ENCODE data around the gene CLMP.

The CLMP gene

DNA sequence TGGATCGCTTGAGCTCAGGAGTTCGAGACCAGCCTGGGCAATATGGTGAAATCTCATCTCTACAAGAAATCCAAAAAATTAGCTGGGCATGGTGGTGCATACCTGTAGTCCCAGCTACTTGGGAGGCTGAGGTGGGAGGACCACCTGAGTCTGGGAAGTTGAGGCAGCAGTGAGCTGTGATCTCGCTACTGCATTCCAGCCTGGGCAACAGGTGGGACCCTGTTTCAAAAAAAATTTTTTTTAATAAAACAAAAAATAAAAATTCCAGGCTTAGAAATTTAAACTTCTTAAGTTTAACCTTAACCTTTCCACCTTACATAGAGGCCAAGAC lies 21.2 kb downstream of the CLMP start:
- TF ChIP-seq, protein P1, sequence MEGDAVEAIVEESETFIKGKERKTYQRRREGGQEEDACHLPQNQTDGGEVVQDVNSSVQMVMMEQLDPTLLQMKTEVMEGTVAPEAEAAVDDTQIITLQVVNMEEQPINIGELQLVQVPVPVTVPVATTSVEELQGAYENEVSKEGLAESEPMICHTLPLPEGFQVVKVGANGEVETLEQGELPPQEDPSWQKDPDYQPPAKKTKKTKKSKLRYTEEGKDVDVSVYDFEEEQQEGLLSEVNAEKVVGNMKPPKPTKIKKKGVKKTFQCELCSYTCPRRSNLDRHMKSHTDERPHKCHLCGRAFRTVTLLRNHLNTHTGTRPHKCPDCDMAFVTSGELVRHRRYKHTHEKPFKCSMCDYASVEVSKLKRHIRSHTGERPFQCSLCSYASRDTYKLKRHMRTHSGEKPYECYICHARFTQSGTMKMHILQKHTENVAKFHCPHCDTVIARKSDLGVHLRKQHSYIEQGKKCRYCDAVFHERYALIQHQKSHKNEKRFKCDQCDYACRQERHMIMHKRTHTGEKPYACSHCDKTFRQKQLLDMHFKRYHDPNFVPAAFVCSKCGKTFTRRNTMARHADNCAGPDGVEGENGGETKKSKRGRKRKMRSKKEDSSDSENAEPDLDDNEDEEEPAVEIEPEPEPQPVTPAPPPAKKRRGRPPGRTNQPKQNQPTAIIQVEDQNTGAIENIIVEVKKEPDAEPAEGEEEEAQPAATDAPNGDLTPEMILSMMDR (conservative IDR thresholded peaks at IDR 0.05) = no peak
- H3K27ac ChIP-seq = no peak overlapping the region

DNA sequence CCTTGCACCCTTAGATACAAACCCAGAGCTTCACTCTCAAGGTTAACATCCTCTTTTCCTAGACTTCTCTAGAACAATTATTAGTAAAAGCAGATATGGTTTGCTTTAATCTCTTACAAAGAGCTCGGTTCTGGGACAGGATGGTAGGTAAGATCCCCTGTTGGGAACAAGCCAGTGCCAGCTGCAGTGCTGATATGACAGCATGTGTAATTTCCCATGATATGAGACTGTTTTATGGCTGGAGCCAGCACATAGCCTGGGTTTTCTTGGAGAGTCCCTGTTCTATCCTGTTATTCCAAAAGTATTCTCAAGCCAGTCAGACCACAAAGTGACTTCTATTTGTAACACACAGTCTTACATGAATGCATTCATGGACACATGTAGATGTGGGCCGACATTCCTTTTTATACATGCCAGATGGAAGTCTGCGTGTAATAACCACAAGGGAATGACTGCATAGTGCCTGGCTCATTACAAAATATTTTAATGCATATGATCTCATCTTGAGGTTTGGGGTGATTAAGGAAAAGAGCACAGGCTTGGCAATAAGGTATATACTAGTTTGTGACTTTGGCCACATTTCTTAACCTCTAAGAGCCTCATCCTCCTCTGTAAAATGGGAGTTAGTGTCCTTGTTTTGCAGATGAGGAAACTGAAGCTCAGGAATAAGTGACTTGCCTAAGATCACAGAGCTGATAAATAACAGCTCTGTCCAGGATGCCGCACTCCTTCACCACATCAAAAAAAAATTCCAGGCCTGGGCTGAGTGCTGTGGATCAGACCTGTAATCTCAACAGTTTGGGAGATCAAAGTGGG lies 21.8 kb downstream of the CLMP start:
- TF ChIP-seq, protein P1 (conservative IDR thresholded peaks at IDR 0.05) = no peak
- no peak overlapping the region for H3K27ac ChIP-seq

- TF ChIP-seq, protein P1 (conservative IDR thresholded peaks at IDR 0.05) = no peak
- H3K27ac ChIP-seq = no peak overlapping the region
These were observed 24.1 kb downstream of the CLMP start for GRCh38 chr11:123170929-123171328.

- no peak overlapping the region for H3K27ac ChIP-seq
- TF ChIP-seq, protein P1 (conservative IDR thresholded peaks at IDR 0.05) = no peak
These were observed 25.2 kb downstream of the CLMP start for GRCh38 chr11:123169821-123170220.

DNA sequence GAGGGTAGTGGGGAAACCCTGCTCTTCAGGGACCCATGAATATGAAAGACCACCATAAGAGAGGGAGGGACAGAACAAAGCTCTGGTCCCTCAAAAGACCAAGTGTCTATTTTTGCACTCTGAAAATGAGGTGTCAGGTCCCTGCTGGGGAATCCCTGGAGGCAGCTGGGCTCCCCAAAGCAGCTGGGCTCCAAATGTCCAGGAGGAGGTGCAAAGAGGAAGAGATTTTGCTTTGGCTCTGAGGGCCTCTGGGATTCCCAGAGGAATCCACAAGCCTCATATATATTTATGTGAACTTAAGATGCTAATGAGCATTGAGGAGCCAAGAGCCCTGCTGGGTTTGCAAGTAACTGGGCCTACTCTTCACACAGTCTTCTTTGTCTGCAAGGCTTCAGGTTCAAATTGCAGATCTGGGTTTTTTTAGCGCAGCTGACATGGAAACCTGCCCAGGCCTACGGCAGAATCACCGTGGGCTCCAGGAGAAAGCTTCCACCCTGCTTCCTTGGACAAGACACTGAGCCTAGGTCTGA lies 26.0 kb downstream of the CLMP start:
- TF ChIP-seq, protein P1 (conservative IDR thresholded peaks at IDR 0.05) = no peak

GRCh38 chr11:123168241-123168640 lies 26.8 kb downstream of the CLMP start:
- TF ChIP-seq, protein P1 (conservative IDR thresholded peaks at IDR 0.05) = no peak
- no peak overlapping the region for H3K27ac ChIP-seq

More for the DNA sequence above, 26.0 kb downstream of the CLMP start:
- no peak overlapping the region for H3K27ac ChIP-seq

GRCh38 chr11:123166071-123166559 lies 28.9 kb downstream of the CLMP start:
- TF ChIP-seq, protein P1 (conservative IDR thresholded peaks at IDR 0.05) = peak; percentile 36
- H3K27ac ChIP-seq = no peak overlapping the region
